CD4-positive, alpha-beta T cell treated with Interleukin-4 for 4 hours (primary cell): Measurements from ENCODE around the gene BOK.

Experiments used
- DNase-seq: peaks from one replicate; pipeline ENCODE4 v3.0.0-alpha.2; 2020

Gene BOK

GRCh38 chr2:241539616-241540374, 18.8 kb upstream of the BOK start:
- DNase-seq: no peak

GRCh38 chr2:241540401-241540770, 18.2 kb upstream of the BOK start:
- DNase-seq: no peak

- peak; percentile 10 for DNase-seq
These were observed 17.6 kb upstream of the BOK start for GRCh38 chr2:241540771-241541561.

GRCh38 chr2:241541564-241542277, 16.8 kb upstream of the BOK start:
- no peak for DNase-seq

GRCh38 chr2:241542278-241542605, 16.3 kb upstream of the BOK start:
- DNase-seq: no peak

GRCh38 chr2:241545106-241545505, 13.4 kb upstream of the BOK start:
- no peak for DNase-seq

GRCh38 chr2:241545523-241546473, 12.7 kb upstream of the BOK start:
- no peak for DNase-seq

- DNase-seq: no peak
These were observed 11.6 kb upstream of the BOK start for GRCh38 chr2:241546771-241547498.

GRCh38 chr2:241547781-241548450, 10.6 kb upstream of the BOK start:
- DNase-seq: no peak

GRCh38 chr2:241548451-241548835, 10.1 kb upstream of the BOK start:
- no peak for DNase-seq

- no peak for DNase-seq
These were observed 7.6 kb upstream of the BOK start for GRCh38 chr2:241550616-241551580.

- DNase-seq: no peak
These were observed 6.9 kb upstream of the BOK start for GRCh38 chr2:241551599-241551997.

- DNase-seq: no peak
These were observed 6.4 kb upstream of the BOK start for GRCh38 chr2:241551998-241552737.

GRCh38 chr2:241553512-241553830, 5.1 kb upstream of the BOK start:
- DNase-seq: no peak

- no peak for DNase-seq
These were observed 4.6 kb upstream of the BOK start for GRCh38 chr2:241553981-241554380.

GRCh38 chr2:241554610-241555322, 3.8 kb upstream of the BOK start:
- DNase-seq: no peak

GRCh38 chr2:241555711-241556110, 2.8 kb upstream of the BOK start:
- DNase-seq: no peak

- no peak for DNase-seq
These were observed 1.8 kb upstream of the BOK start for GRCh38 chr2:241556746-241557145.
